Measurements from ENCODE around the gene PIK3C2A. TPM values are rescaled to one million over a fixed set of nuclear protein-coding genes. Genes with fewer than 3 reads are reported as not detected.

Gene PIK3C2A
- total and polyA plus RNA-seq, 2 donors (not counting 3 experiments of a cell fraction or from before 2014, with no cell fraction given): 33.7 to 142 TPM

GRCh38 chr11:17161515-17161914 is 46.3 kb downstream of the PIK3C2A start:
- ChIA-PET POLR2A (no interaction called here), CTCF (interaction anchor here (1.0 to 1.6 kb wide), 3 partner anchors 10 to 52 kb away, joined by 4 read pairs; no protein-coding TSS in a partner anchor)
- DNase-seq (ENCODE audit: low read depth, low spot score): peak; percentile 67
- Histone ChIP-seq H3K79me2 (ENCODE audit: control insufficient read depth, insufficient read depth, low read length) (peaks cover 86% of the 10 kb centered on the region), H2AFZ (ENCODE audit: low read depth, low read length) (no peak overlapping the region), H3K4me1 (ENCODE audit: control insufficient read depth, extremely low read depth, insufficient read depth, low read length) (peaks cover 75% of the 10 kb centered on the region), H4K20me1 (replicated peaks; ENCODE audit: control insufficient read depth, extremely low read depth, insufficient read depth, low read length) (no peaks in the 10 kb centered on the region), H3K9ac (replicated peaks; ENCODE audit: extremely low read depth, insufficient read depth, low read length) (no peak overlapping the region), H3K9me1 (replicated peaks; ENCODE audit: control insufficient read depth, extremely low read depth, insufficient read depth, low read length) (no peaks in the 10 kb centered on the region), H3K27ac (ENCODE audit: insufficient read depth, low read depth, low read length) (no peak overlapping the region), H3K9me3 (replicated peaks; ENCODE audit: control insufficient read depth, insufficient read depth, low read length) (no peaks in the 10 kb centered on the region), H3K27me3 (ENCODE audit: control insufficient read depth in 2 of 2, insufficient read depth in 2 of 2, low read length in 2 of 2) (no peaks in the 10 kb centered on the region), H3K36me3 (ENCODE audit: control insufficient read depth in 2 of 2, extremely low read depth in 1 of 2, insufficient read depth in 2 of 2, low read length in 2 of 2) (no peaks in the 10 kb centered on the region), H3K4me2 (ENCODE audit: insufficient read depth, low read length) (peak overlapping the region; percentile 58), H3K4me3 (replicated peaks in 1 of 3; ENCODE audit: insufficient read depth in 1 of 3, low read depth in 1 of 3, low read length in 3 of 3) (no peak overlapping the region)
- dilution Hi-C loops (cut with MboI; ENCODE audit: extremely low pct_ligation_motif_present, low sequenced_read_pairs): no loop called here
- FAIRE-seq: peak; percentile 18
- intact Hi-C loops (cut with micrococcal nuclease): loop anchor here (1.0 to 2.0 kb wide), 3 partner anchors 10 to 45 kb away; partner anchors contain the start of gene PIK3C2A
- no TSS peak for BruUV-seq (replicated peaks)
- no peak for TF ChIP-seq MAX (IDR thresholded peaks at IDR 0.05; ENCODE audit: insufficient read depth, insufficient read length)
- no peak for TF ChIP-seq GATA2 (IDR thresholded peaks at IDR 0.05; ENCODE audit: insufficient read depth, insufficient read length, low read depth, low read length)
- no peak for TF ChIP-seq POLR2A (IDR thresholded peaks at IDR 0.05; ENCODE audit: low read depth, low read length)
- no peak for TF ChIP-seq EZH2 (IDR thresholded peaks at IDR 0.05; ENCODE audit: borderline replicate concordance, low read depth, low read length, severe bottlenecking)
- TF ChIP-seq FOS (IDR thresholded peaks at IDR 0.05; ENCODE audit: borderline replicate concordance, insufficient read depth, low read length): no peak
- no peak for TF ChIP-seq JUN (IDR thresholded peaks at IDR 0.05; ENCODE audit: borderline replicate concordance, insufficient read depth, insufficient read length, low read depth)
- no peak for TF ChIP-seq POLR2AphosphoS5 (IDR thresholded peaks at IDR 0.05; ENCODE audit: insufficient read depth, low read depth, low read length)

- dilution Hi-C loops (cut with MboI; ENCODE audit: extremely low pct_ligation_motif_present, low sequenced_read_pairs): no loop called here
- POLR2A ChIA-PET: interaction anchor here (1.3 kb wide), 1 partner anchor 48 kb away, joined by 4 read pairs; the partner anchor contains the start of gene PIK3C2A
Observed at GRCh38 chr11:17159441-17159840, 48.3 kb downstream of the PIK3C2A start.

More at GRCh38 chr11:17159441-17159840, 48.3 kb downstream of the PIK3C2A start:
- no peak for FAIRE-seq
- intact Hi-C loops (cut with micrococcal nuclease): no loop called here
- no peak overlapping the region for H3K4me2 ChIP-seq (ENCODE audit: insufficient read depth, low read length)
- no peak overlapping the region for H2AFZ ChIP-seq (ENCODE audit: low read depth, low read length)
- H3K9ac ChIP-seq (replicated peaks; ENCODE audit: extremely low read depth, insufficient read depth, low read length): no peak overlapping the region
- no peaks in the 10 kb centered on the region for H3K9me1 ChIP-seq (replicated peaks; ENCODE audit: control insufficient read depth, extremely low read depth, insufficient read depth, low read length)
- H3K27me3 ChIP-seq (ENCODE audit: control insufficient read depth in 2 of 2, insufficient read depth in 2 of 2, low read length in 2 of 2): no peaks in the 10 kb centered on the region
- CTCF ChIA-PET: interaction anchor here (0.8 to 1.5 kb wide), 7 partner anchors 10 to 71 kb away, joined by 3 to 6 read pairs (median 3); no protein-coding TSS in a partner anchor
- peaks cover 0 to 3% of the 10 kb centered on the region in 2 experiments for H3K36me3 ChIP-seq (ENCODE audit: control insufficient read depth in 2 of 2, extremely low read depth in 1 of 2, insufficient read depth in 2 of 2, low read length in 2 of 2)
- H3K9me3 ChIP-seq (replicated peaks; ENCODE audit: control insufficient read depth, insufficient read depth, low read length): no peaks in the 10 kb centered on the region
- no peak overlapping the region for H3K27ac ChIP-seq (ENCODE audit: insufficient read depth, low read depth, low read length)
- no peak for TF ChIP-seq CTCF (IDR thresholded peaks at IDR 0.05; ENCODE audit: extremely low read depth in 1 of 2, insufficient read depth in 1 of 2, low read depth in 1 of 2, low read length in 2 of 2)
- no peak for TF ChIP-seq JUN (IDR thresholded peaks at IDR 0.05; ENCODE audit: borderline replicate concordance, insufficient read depth, insufficient read length, low read depth)
- TF ChIP-seq EZH2 (IDR thresholded peaks at IDR 0.05; ENCODE audit: borderline replicate concordance, low read depth, low read length, severe bottlenecking): no peak
- TF ChIP-seq MYC (IDR thresholded peaks at IDR 0.05; ENCODE audit: low read depth, low read length): no peak
- TF ChIP-seq GATA2 (IDR thresholded peaks at IDR 0.05; ENCODE audit: insufficient read depth, insufficient read length, low read depth, low read length): no peak
- no peak for TF ChIP-seq MAX (IDR thresholded peaks at IDR 0.05; ENCODE audit: insufficient read depth, insufficient read length)
- TF ChIP-seq POLR2A (IDR thresholded peaks at IDR 0.05; ENCODE audit: low read depth, low read length): no peak
- no peak for TF ChIP-seq POLR2AphosphoS5 (IDR thresholded peaks at IDR 0.05; ENCODE audit: insufficient read depth, low read depth, low read length)
- no peak for TF ChIP-seq FOS (IDR thresholded peaks at IDR 0.05; ENCODE audit: borderline replicate concordance, insufficient read depth, low read length)
- peaks cover 73% of the 10 kb centered on the region for H3K4me1 ChIP-seq (ENCODE audit: control insufficient read depth, extremely low read depth, insufficient read depth, low read length)
- no peak overlapping the region for H3K4me3 ChIP-seq (replicated peaks in 1 of 3; ENCODE audit: insufficient read depth in 1 of 3, low read depth in 1 of 3, low read length in 3 of 3)
- DNase-seq (ENCODE audit: low read depth, low spot score): no peak
- H4K20me1 ChIP-seq (replicated peaks; ENCODE audit: control insufficient read depth, extremely low read depth, insufficient read depth, low read length): no peaks in the 10 kb centered on the region
- BruUV-seq (replicated peaks): no TSS peak
- peaks cover 83% of the 10 kb centered on the region for H3K79me2 ChIP-seq (ENCODE audit: control insufficient read depth, insufficient read depth, low read length)
